ENCODE measurements around the gene CEP57.
"Not testable (repeated sequence)": the region's sequence is repeated elsewhere in the genome, so short reads cannot be mapped to it uniquely, and the experiment has no call there.

Gene CEP57

DNA sequence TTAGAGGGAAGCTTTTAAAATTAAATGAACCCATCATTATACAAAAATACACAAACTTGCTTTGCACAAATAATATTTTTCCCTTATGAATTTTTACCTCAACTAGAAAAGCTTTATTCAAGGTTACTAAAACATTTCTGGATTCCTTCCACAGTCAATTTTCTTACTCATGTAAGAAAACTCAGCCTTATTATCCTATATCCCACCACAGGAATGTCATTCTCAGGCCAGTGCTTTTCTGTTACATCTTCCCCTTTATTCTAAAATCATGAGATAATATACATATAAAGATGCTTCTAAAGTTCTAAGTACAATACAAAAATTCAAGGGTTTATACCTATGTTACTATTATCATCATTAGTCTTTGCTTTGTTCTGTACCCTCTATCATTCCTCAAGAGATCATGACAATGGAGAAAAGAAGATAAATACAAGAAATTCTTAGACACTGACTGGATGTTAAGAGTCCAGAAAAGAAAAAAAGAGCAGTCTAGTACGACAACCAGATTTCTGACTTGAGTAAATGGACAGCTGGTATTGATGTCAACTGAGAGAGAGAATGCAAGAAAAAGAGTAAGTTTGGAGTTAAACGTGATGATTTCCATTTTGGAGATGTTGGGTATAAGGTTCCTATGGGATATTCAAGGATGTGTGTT is 73.3 kb downstream of the CEP57 start:
- no peaks in the 10 kb centered on the region for H3K27me3 ChIP-seq (ENCODE audit: control insufficient read depth, insufficient read depth, low read length)
- no peak overlapping the region for H2AFZ ChIP-seq
- no peak overlapping the region for H3K27ac ChIP-seq
- TF ChIP-seq, protein P1, sequence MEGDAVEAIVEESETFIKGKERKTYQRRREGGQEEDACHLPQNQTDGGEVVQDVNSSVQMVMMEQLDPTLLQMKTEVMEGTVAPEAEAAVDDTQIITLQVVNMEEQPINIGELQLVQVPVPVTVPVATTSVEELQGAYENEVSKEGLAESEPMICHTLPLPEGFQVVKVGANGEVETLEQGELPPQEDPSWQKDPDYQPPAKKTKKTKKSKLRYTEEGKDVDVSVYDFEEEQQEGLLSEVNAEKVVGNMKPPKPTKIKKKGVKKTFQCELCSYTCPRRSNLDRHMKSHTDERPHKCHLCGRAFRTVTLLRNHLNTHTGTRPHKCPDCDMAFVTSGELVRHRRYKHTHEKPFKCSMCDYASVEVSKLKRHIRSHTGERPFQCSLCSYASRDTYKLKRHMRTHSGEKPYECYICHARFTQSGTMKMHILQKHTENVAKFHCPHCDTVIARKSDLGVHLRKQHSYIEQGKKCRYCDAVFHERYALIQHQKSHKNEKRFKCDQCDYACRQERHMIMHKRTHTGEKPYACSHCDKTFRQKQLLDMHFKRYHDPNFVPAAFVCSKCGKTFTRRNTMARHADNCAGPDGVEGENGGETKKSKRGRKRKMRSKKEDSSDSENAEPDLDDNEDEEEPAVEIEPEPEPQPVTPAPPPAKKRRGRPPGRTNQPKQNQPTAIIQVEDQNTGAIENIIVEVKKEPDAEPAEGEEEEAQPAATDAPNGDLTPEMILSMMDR (IDR thresholded peaks at IDR 0.05) = no peak
- no peaks in the 10 kb centered on the region for H3K4me1 ChIP-seq
- H3K36me3 ChIP-seq (ENCODE audit: control insufficient read depth, insufficient read depth, low read length) = no peaks in the 10 kb centered on the region
- no peaks in the 10 kb centered on the region for H3K9me3 ChIP-seq (ENCODE audit: control insufficient read depth, low read length)
- H3K79me2 ChIP-seq = no peaks in the 10 kb centered on the region
- H3K4me2 ChIP-seq (ENCODE audit: low read length) = no peak overlapping the region
- no peak overlapping the region for H3K9ac ChIP-seq
- no peak overlapping the region for H3K4me3 ChIP-seq (ENCODE audit: low read depth, low read length)

GRCh38 chr11:95867105-95867504 is 76.8 kb downstream of the CEP57 start:
- Histone ChIP-seq H3K27ac (no peak overlapping the region), H3K4me3 (ENCODE audit: low read depth, low read length) (no peak overlapping the region), H3K79me2 (no peaks in the 10 kb centered on the region), H3K27me3 (ENCODE audit: control insufficient read depth, insufficient read depth, low read length) (no peaks in the 10 kb centered on the region), H3K4me1 (no peaks in the 10 kb centered on the region), H2AFZ (no peak overlapping the region), H3K4me2 (ENCODE audit: low read length) (no peak overlapping the region), H3K9ac (no peak overlapping the region), H3K9me3 (ENCODE audit: control insufficient read depth, low read length) (no peaks in the 10 kb centered on the region), H3K36me3 (ENCODE audit: control insufficient read depth, insufficient read depth, low read length) (no peaks in the 10 kb centered on the region)
- TF ChIP-seq, protein P1 (IDR thresholded peaks at IDR 0.05) = no peak

GRCh38 chr11:95870877-95871276 is 80.6 kb downstream of the CEP57 start:
- not testable (repeated sequence) for H3K4me2 ChIP-seq (ENCODE audit: low read length); H3K36me3 ChIP-seq (ENCODE audit: control insufficient read depth, insufficient read depth, low read length); H3K79me2 ChIP-seq

DNA sequence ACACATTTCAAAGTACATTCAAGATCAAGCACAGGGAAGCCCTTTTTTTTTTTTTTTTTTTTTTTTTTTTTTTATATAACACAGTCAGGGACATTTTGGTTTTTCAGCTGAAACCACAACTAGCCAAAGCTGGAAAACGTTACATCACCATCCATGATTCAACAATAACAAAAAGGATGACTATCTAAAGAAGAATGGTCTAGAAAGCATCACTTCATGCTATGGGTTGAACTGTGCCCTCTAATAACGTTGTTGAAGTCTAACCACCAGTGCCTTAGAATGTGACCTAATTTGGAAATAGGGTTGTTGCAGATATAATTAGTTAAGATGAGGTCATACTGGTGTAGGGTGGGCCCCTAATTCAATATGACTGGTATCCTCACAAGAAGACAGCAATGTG is 87.0 kb downstream of the CEP57 start:
- no peaks in the 10 kb centered on the region for H3K27me3 ChIP-seq (ENCODE audit: control insufficient read depth, insufficient read depth, low read length)
- H3K4me2 ChIP-seq (ENCODE audit: low read length) = no peak overlapping the region
- no peak overlapping the region for H3K4me3 ChIP-seq (ENCODE audit: low read depth, low read length)
- H3K27ac ChIP-seq = no peak overlapping the region
- no peak overlapping the region for H2AFZ ChIP-seq
- no peaks in the 10 kb centered on the region for H3K4me1 ChIP-seq
- no peaks in the 10 kb centered on the region for H3K79me2 ChIP-seq
- TF ChIP-seq, protein P1 (IDR thresholded peaks at IDR 0.05) = no peak
- no peak overlapping the region for H3K9ac ChIP-seq
- H3K9me3 ChIP-seq (ENCODE audit: control insufficient read depth, low read length) = no peaks in the 10 kb centered on the region
- no peaks in the 10 kb centered on the region for H3K36me3 ChIP-seq (ENCODE audit: control insufficient read depth, insufficient read depth, low read length)

More at GRCh38 chr11:95870877-95871276, 80.6 kb downstream of the CEP57 start:
- not testable (repeated sequence) for H3K4me3 ChIP-seq (ENCODE audit: low read depth, low read length); H2AFZ ChIP-seq; H3K9ac ChIP-seq; H3K9me3 ChIP-seq (ENCODE audit: control insufficient read depth, low read length); H3K27me3 ChIP-seq (ENCODE audit: control insufficient read depth, insufficient read depth, low read length); H3K4me1 ChIP-seq; H3K27ac ChIP-seq

Data from parathyroid adenoma (tissue), 2 donors.